Peyer's patch (tissue), 4 donors: ENCODE measurements around the gene IL3.

Experiments
- POLR2A ChIP-seq, 2 donors: fragments of 450-650 bp; IDR thresholded peaks; one replicate each; pipeline ENCODE4 v1.5.1; 2017; ENCODE audit warnings: antibody characterized with exemption in 2 of 2, mild to moderate bottlenecking in 2 of 2, moderate library complexity in 2 of 2
- TF ChIP-seq, protein P1 (sequence below), 6 experiments: fragments of 450-650 bp in 4 of 6; fragments of 200-600 bp in 2 of 6; sonication (generic) in 1 of 6; IDR thresholded peaks; one replicate each; pipeline ENCODE4 v1.5.1; 2017 to 2019; ENCODE audit warnings: antibody characterized with exemption in 6 of 6, mild to moderate bottlenecking in 3 of 6, moderate library complexity in 1 of 6

DNA sequence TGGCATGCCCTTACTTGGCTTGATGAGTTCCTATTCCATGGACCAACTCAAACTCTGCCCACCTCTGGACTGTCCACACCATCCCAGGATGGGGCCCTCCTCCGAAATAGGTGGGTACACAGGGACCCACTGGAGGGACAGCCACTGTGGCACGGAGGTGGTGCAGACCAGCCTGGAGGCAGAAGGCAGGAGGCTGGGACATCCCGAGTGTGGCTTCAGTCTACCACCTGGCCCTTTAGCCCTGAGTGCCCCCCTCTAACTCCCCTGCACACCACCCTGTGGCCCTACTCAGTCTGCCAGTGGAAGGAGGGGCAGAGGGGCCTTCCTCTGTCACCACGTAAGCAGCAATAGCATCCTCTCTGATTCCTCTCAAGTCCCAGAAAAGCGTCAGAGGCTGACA lies 3.7 kb downstream of the IL3 start:
- TF ChIP-seq, protein P1, sequence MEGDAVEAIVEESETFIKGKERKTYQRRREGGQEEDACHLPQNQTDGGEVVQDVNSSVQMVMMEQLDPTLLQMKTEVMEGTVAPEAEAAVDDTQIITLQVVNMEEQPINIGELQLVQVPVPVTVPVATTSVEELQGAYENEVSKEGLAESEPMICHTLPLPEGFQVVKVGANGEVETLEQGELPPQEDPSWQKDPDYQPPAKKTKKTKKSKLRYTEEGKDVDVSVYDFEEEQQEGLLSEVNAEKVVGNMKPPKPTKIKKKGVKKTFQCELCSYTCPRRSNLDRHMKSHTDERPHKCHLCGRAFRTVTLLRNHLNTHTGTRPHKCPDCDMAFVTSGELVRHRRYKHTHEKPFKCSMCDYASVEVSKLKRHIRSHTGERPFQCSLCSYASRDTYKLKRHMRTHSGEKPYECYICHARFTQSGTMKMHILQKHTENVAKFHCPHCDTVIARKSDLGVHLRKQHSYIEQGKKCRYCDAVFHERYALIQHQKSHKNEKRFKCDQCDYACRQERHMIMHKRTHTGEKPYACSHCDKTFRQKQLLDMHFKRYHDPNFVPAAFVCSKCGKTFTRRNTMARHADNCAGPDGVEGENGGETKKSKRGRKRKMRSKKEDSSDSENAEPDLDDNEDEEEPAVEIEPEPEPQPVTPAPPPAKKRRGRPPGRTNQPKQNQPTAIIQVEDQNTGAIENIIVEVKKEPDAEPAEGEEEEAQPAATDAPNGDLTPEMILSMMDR (IDR thresholded peaks at IDR 0.05) = no peak
- TF ChIP-seq POLR2A (IDR thresholded peaks at IDR 0.05) = no peak
